BJ (cell line): ENCODE results near the gene LPIN3. TPM values are rescaled to one million over a fixed set of nuclear protein-coding genes. Genes with fewer than 3 reads are reported as not detected.

Experiments used
- CTCF ChIA-PET: fragments of 350-600 bp; formaldehyde crosslinking; extraction: SDS; loops from one replicate; lab custom pipeline; 2021; ENCODE audit warnings: antibody characterized with exemption, inconsistent platforms; lab: Yijun Ruan, JAX
- POLR2A ChIA-PET: fragments of 300-600 bp; sonication (Branson Sonifier 250); formaldehyde crosslinking; extraction: SDS; loops from one replicate; lab custom pipeline; 2021; ENCODE audit warnings: antibody characterized with exemption; lab: Charles Lee
- DNase-seq: peaks from one replicate; pipeline ENCODE4 v3.0.0-alpha.2; 2011; ENCODE audit warnings: low read depth
- H3K27me3 ChIP-seq: 2 replicates; pipeline ENCODE4 v1.6.0; 2011; ENCODE audit warnings: low read length; ENCODE audit not compliant: control insufficient read depth, insufficient read depth
- H3K36me3 ChIP-seq: 2 replicates; pipeline ENCODE4 v1.5.1; 2011; ENCODE audit warnings: low read length; ENCODE audit not compliant: control insufficient read depth, insufficient read depth
- H3K4me3 ChIP-seq: 2 replicates; pipeline ENCODE4 v1.5.1; 2011; ENCODE audit warnings: low read depth, mild to moderate bottlenecking, control low read depth, low read length
- CTCF ChIP-seq: IDR thresholded peaks from 2 replicates; pipeline ENCODE4 v1.5.1; 2011; ENCODE audit warnings: low read depth, mild to moderate bottlenecking, control low read depth, inconsistent platforms, low read length, moderate library complexity; ENCODE audit not compliant: insufficient read depth
- polyA plus RNA-seq: library from polyadenylated mRNA; depleted of rRNA; stranded (reverse); fragments of >200 nt; gene quantifications from 2 replicates; pipeline ENCODE4 v1.2.3, GENCODE V29; 2011

LPIN3 gene
- polyA plus RNA-seq, 1 experiment, result 11.5 TPM

- no peak overlapping the region for H3K4me3 ChIP-seq
- POLR2A ChIA-PET, result no interaction called here
These were observed 9.7 kb upstream of the LPIN3 start for GRCh38 chr20:41330941-41331340.

GRCh38 chr20:41331731-41332130 lies 8.9 kb upstream of the LPIN3 start:
- no peak for TF ChIP-seq CTCF
- Histone ChIP-seq H3K4me3 (no peak overlapping the region), H3K27me3 (no peaks in the 10 kb centered on the region), H3K36me3 (no peaks in the 10 kb centered on the region)
- CTCF ChIA-PET, result interaction anchor here (1.3 to 4.2 kb wide), 5 partner anchors 8 to 362 kb away, joined by 3 to 19 read pairs (median 11); partner anchors contain the start of gene LPIN3
- POLR2A ChIA-PET, result no interaction called here
- no peak for DNase-seq

More at GRCh38 chr20:41330941-41331340, 9.7 kb upstream of the LPIN3 start:
- CTCF ChIA-PET, result interaction anchor here (1.3 to 4.2 kb wide), 3 partner anchors 8 to 158 kb away, joined by 5 to 19 read pairs (median 13); partner anchors contain the start of gene LPIN3
- TF ChIP-seq CTCF, result no peak
- no peak for DNase-seq
- H3K27me3 ChIP-seq, result no peaks in the 10 kb centered on the region
- H3K36me3 ChIP-seq, result no peaks in the 10 kb centered on the region

- Histone ChIP-seq H3K36me3 (no peaks in the 10 kb centered on the region), H3K4me3 (no peak overlapping the region), H3K27me3 (no peaks in the 10 kb centered on the region)
- TF ChIP-seq CTCF, result no peak
- DNase-seq, result no peak
- ChIA-PET CTCF (interaction anchor here (1.6 to 3.5 kb wide), 2 partner anchors 101 to 161 kb away, joined by 5 to 11 read pairs; no protein-coding TSS in a partner anchor), POLR2A (interaction anchor here (0.7 kb wide), 1 partner anchor 9 kb away, joined by 3 read pairs; no protein-coding TSS in a partner anchor)
These were observed 6.6 kb upstream of the LPIN3 start for GRCh38 chr20:41334036-41334435.

GRCh38 chr20:41334443-41335421 lies 5.9 kb upstream of the LPIN3 start:
- no peaks in the 10 kb centered on the region for H3K27me3 ChIP-seq
- ChIA-PET CTCF (interaction anchor here (1.0 to 3.5 kb wide), 3 partner anchors 102 to 162 kb away, joined by 3 to 11 read pairs (median 5); no protein-coding TSS in a partner anchor), POLR2A (interaction anchor here (0.7 kb wide), 1 partner anchor 9 kb away, joined by 3 read pairs; no protein-coding TSS in a partner anchor)
- no peaks in the 10 kb centered on the region for H3K36me3 ChIP-seq
- no peak for DNase-seq
- no peak overlapping the region for H3K4me3 ChIP-seq
- no peak for TF ChIP-seq CTCF

- H3K4me3 ChIP-seq, result no peak overlapping the region
- DNase-seq, result no peak
- ChIA-PET CTCF (interaction anchor here (1.0 to 5.3 kb wide), 3 partner anchors 162 to 163 kb away, joined by 3 to 149 read pairs (median 5); no protein-coding TSS in a partner anchor), POLR2A (no interaction called here)
- no peaks in the 10 kb centered on the region for H3K27me3 ChIP-seq
- TF ChIP-seq CTCF, result no peak
- no peaks in the 10 kb centered on the region for H3K36me3 ChIP-seq
These were observed 5.0 kb upstream of the LPIN3 start for GRCh38 chr20:41335591-41335990.
